Loucy (cell line): ENCODE data around the gene NOL4L.

Experiments used
- H2AFZ ChIP-seq: fragments of 200-600 bp; sonication (generic); 2 replicates; pipeline ENCODE4 v1.6.0; 2016; ENCODE audit warnings: antibody characterized with exemption, mild to moderate bottlenecking, low read length, moderate library complexity
- H3F3A ChIP-seq: fragments of 200-600 bp; 2 replicates; pipeline ENCODE4 v1.6.0; 2016; ENCODE audit warnings: antibody characterized with exemption, low read depth, mild to moderate bottlenecking
- H3K27me3 ChIP-seq: fragments of 200-600 bp; sonication (generic); 2 replicates; pipeline ENCODE4 v1.6.1; 2014; ENCODE audit warnings: low read length, mild to moderate bottlenecking; ENCODE audit not compliant: insufficient read depth, poor library complexity, severe bottlenecking
- H3K36me3 ChIP-seq: fragments of 200-600 bp; sonication (generic); 2 replicates; pipeline ENCODE4 v1.6.1; 2016; ENCODE audit warnings: low read length; ENCODE audit not compliant: insufficient read depth
- H3K4me1 ChIP-seq: fragments of 200-600 bp; sonication (generic); 2 replicates; pipeline ENCODE4 v1.5.1; 2014; ENCODE audit warnings: low read length, mild to moderate bottlenecking; ENCODE audit not compliant: insufficient read depth, poor library complexity, severe bottlenecking
- H3K4me2 ChIP-seq: fragments of 200-600 bp; sonication (generic); 2 replicates; pipeline ENCODE4 v1.6.0; 2014; ENCODE audit warnings: antibody characterized with exemption, low read length, low read depth, mild to moderate bottlenecking; ENCODE audit not compliant: poor library complexity, severe bottlenecking
- H3K4me3 ChIP-seq: fragments of 200-600 bp; sonication (generic); 2 replicates; pipeline ENCODE4 v1.5.1; 2014; ENCODE audit warnings: low read length, mild to moderate bottlenecking, mixed read lengths; ENCODE audit not compliant: poor library complexity, severe bottlenecking
- H3K79me2 ChIP-seq: fragments of 200-600 bp; sonication (generic); 2 replicates; pipeline ENCODE4 v1.6.1; 2014; ENCODE audit warnings: low read length; ENCODE audit not compliant: insufficient read depth
- H3K9ac ChIP-seq: fragments of 200-600 bp; sonication (generic); 2 replicates; pipeline ENCODE4 v1.6.0; 2014; ENCODE audit warnings: mild to moderate bottlenecking, low read depth, low read length, moderate library complexity; ENCODE audit not compliant: poor library complexity, severe bottlenecking
- H3K9me2 ChIP-seq: fragments of 200-600 bp; sonication (generic); replicated peaks from 2 replicates; pipeline ENCODE4 v1.6.1; 2016; ENCODE audit warnings: low read depth, low read length, mixed read lengths
- H3K9me3 ChIP-seq: fragments of 200-600 bp; sonication (generic); 2 replicates; pipeline ENCODE4 v1.6.1; 2014; ENCODE audit warnings: mild to moderate bottlenecking, antibody characterized with exemption, low read length, low read depth; ENCODE audit not compliant: insufficient read depth
- H4K20me1 ChIP-seq: fragments of 200-600 bp; sonication (generic); 2 replicates; pipeline ENCODE4 v1.6.0; 2014; ENCODE audit warnings: antibody characterized with exemption, low read length, mild to moderate bottlenecking; ENCODE audit not compliant: insufficient read depth, poor library complexity, severe bottlenecking
- CTCF ChIP-seq: fragments of 200-600 bp; sonication (generic); conservative IDR thresholded peaks from 2 replicates; pipeline ENCODE4 v1.5.1; 2014; ENCODE audit warnings: mild to moderate bottlenecking, antibody characterized with exemption, low read length
- EZH2phosphoT487 ChIP-seq: fragments of 200-600 bp; IDR thresholded peaks from 2 replicates; pipeline ENCODE4 v1.6.1; 2018; ENCODE audit warnings: antibody characterized with exemption, mild to moderate bottlenecking, moderate library complexity, borderline replicate concordance

The NOL4L gene

DNA sequence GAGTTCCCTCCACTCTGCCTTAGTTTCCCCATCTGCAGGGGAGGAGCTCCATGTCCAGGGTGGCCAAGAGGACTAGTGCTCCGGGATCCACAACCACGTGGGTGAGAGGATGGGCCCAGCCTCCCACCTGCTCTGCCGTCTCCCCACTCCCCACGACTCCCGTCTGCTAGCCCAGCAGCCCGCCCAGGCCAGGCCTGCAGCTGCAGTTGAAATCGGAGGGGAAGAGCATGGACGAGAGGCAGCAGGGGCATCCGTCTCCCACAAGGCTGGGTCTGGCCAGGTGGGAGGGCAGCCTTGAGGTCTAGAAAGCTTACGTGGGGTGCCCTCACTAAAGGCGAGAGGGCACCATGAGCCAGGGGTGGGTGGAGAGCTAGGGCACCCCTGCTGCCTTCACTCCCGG is 8.6 kb downstream of the NOL4L start:
- Histone ChIP-seq H3K9ac (no peak overlapping the region), H2AFZ (no peak overlapping the region), H3K79me2 (peaks cover 99% of the 10 kb centered on the region), H3K4me1 (peaks cover 52% of the 10 kb centered on the region), H3F3A (0 out of 2 replicates have a peak, but pooled peaks cover under 1% of the 10 kb centered on the region), H3K27me3 (no peaks in the 10 kb centered on the region), H3K4me2 (no peak overlapping the region), H3K36me3 (peaks cover 10% of the 10 kb centered on the region; the same call in 1 of the 2 replicates), H4K20me1 (peaks cover 84% of the 10 kb centered on the region), H3K4me3 (no peak overlapping the region), H3K9me2 (no peaks in the 10 kb centered on the region), H3K9me3 (no peaks in the 10 kb centered on the region)
- TF ChIP-seq CTCF (no peak), EZH2phosphoT487 (no peak)

DNA sequence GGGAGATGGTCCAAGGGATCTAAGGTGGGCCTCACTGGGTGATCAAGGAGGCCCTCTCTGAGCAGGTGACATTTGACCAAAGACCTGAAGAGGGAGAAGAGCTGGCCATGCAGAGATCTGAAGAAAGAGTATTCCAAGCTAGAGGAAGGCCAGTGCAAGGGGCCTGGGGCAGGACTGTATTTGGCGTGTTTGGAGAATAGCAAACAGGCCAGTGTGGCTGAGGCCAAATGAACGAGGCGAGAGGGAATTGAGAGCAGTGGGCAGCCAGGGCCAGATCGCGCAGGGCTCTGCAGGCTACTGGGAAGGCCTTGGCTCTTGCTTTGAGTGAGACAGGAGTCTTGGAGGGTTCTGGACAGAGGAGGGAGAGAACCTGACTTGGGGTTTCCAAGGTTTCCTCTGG is 9.3 kb downstream of the NOL4L start:
- no peaks in the 10 kb centered on the region for H3K9me2 ChIP-seq
- no peaks in the 10 kb centered on the region for H3K9me3 ChIP-seq
- H3K36me3 ChIP-seq, result peaks cover 10% of the 10 kb centered on the region; the same call in 1 of the 2 replicates
- TF ChIP-seq EZH2phosphoT487 (no peak), CTCF (no peak)
- peaks cover 50% of the 10 kb centered on the region for H3K4me1 ChIP-seq
- no peak overlapping the region for H3K4me2 ChIP-seq
- no peak overlapping the region for H3K9ac ChIP-seq
- no peak overlapping the region for H2AFZ ChIP-seq
- H3F3A ChIP-seq, result no peaks in the 10 kb centered on the region
- H3K4me3 ChIP-seq, result no peak overlapping the region
- peaks cover 99% of the 10 kb centered on the region for H3K79me2 ChIP-seq
- H3K27me3 ChIP-seq, result no peaks in the 10 kb centered on the region
- H4K20me1 ChIP-seq, result peaks cover 85% of the 10 kb centered on the region

DNA sequence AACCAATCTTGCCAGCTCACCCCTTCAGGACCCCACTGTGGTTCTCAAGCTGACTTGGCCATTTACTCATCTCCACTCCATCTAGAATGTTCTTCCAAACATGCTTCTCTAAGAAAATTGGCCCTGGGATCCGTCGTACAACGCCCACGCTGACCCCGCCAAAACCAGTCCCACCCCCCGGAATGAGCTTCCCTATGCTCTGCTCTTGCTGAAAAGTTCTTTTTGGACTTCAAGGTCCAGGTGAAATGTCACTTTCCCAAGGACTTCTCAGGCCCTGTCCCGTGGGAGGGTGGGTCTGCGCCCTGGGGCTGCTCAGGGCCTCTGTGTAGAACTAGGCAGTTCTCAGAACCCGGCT is 9.9 kb downstream of the NOL4L start:
- Histone ChIP-seq H3K4me1 (peaks cover 50% of the 10 kb centered on the region), H3F3A (no peaks in the 10 kb centered on the region), H2AFZ (no peak overlapping the region), H3K4me3 (no peak overlapping the region), H3K9me3 (no peaks in the 10 kb centered on the region), H3K9ac (no peak overlapping the region), H3K9me2 (no peaks in the 10 kb centered on the region), H3K4me2 (peak overlapping the region; percentile 17), H3K27me3 (no peaks in the 10 kb centered on the region), H3K36me3 (peaks cover 10% of the 10 kb centered on the region; the same call in 1 of the 2 replicates), H3K79me2 (peaks cover 99% of the 10 kb centered on the region), H4K20me1 (peaks cover 85% of the 10 kb centered on the region)
- TF ChIP-seq CTCF (no peak), EZH2phosphoT487 (no peak)
